GM19035 (cell line): ENCODE measurements around the gene SSU72.
"Not testable (repeated sequence)": the region's sequence is repeated elsewhere in the genome, so short reads cannot be mapped to it uniquely, and the experiment has no call there.

Experiments used
- ATAC-seq: cut with Tn5 transposase; IDR thresholded peaks from one replicate; pipeline ENCODE4 v1.9.1; 2021; ENCODE audit not compliant: unreplicated experiment

Gene SSU72

DNA sequence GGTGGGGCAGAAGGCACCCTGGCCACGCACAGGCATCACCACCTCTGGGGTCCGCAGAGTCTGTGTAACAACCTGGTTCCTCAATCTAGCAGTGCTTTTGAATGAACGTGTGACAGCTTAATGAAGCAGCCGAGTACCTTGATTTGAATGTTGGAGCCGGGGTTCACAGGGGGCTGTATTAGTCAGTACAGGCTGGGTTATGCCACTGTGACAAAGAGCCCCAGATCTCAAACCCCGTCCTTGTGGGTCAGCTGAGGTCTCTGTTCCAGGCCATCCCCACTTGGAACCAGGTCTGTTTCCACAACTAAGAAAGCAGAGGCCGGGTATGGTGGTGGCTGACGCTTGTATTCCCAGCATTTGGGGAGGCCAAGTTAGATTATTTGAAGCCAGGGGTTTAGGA is 44.7 kb downstream of the SSU72 start:
- no peak for ATAC-seq

DNA sequence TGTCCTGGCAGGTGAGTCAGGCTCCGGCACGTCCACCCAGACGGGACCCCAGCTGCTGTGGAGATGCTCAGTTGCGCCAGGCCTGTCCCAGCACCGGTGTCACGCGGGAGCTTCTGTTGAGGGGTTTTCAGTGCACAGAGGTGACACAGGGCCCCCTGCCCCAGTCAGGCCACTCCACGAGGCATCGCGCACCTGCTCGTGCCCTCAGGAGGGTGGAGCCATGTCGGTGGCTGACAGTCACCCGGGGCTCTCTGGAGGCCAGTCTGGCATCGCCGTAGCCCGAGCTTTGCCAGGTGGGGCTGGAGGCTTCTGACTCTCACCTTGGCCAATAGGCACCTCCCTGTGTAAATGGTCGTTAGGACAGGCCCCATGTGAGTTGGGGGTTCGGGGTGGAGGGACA is 45.3 kb downstream of the SSU72 start:
- no peak for ATAC-seq

DNA sequence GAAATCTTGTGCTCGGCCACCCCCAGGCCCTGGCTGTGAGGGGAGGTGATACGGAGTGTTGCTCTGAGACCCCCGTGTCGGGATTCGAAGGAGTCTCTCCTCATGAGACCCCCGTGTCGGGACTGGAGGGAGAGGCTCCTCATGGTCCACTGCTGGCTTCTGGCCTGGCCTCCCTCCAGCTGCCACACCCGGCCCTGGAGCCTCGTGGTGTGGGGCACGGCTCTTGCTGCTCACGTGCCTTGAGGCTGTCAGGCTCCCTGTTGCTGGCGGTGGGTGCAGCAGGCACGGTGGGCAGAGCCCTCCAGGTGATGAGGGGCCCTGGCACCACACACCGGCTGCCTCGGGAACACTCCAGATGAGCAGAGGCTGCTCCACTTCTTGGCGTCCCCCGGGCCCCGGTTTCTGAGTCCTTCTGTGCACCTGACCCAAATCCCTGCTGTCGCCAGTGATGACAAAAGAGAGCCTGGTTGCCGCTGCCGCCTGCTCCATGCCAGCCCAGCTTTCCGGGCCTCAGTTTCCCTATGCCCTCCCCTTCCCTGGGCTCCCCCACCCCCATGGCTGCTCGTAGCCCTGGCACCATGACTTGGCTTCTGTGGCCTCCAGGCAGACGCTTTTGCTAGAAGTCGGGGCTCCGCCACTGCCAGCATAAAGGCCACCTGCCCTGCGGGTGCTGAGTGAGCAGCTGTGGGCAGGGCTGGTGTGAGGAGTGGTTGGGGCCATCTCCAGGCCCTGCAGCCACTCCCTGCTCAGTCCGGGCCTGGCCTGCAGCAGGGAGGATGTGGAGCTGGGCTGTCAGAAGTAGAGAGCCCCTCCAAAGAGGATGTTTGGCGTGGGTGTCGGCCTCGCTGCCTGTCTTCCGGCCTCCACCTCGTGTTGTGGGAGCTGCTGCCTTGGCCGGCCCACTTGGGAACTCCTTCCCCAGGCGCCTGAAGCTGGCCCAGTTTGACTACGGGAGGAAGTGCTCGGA is 46.1 kb downstream of the SSU72 start:
- no peak for ATAC-seq

DNA sequence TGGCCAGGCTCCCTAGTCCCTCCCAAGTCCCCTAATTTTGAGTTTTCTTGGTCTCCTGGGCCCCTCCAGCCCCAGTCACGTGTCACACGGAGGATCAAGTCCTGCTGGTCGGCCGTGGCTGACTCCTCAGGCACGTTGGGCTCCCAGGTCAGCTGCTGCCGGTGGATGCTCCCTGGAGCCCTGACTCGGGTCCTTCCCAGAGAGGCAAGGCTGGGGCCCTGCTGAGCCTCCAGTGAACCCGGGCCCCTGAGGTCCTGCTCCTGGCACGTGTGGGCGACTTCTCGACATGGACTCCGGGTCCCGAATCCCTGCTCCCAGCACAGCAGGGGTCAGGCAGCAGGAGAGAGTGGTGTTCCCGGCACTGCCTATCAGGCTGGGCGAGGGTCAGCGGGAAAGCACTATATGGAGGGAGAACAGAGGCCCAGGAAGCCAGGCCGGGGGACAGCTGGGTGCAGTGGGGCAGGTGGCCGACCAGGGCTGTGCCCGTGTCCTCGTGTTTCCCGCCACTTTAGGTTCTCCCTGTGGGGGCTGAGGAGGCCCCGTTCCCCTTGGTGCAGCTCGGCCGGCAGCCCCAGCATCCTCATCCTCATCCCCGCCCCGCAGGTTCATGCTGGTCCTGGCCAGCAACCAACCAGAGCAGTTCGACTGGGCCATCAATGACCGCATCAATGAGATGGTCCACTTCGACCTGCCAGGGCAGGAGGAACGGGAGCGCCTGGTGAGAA is 47.4 kb downstream of the SSU72 start:
- ATAC-seq: no peak

DNA sequence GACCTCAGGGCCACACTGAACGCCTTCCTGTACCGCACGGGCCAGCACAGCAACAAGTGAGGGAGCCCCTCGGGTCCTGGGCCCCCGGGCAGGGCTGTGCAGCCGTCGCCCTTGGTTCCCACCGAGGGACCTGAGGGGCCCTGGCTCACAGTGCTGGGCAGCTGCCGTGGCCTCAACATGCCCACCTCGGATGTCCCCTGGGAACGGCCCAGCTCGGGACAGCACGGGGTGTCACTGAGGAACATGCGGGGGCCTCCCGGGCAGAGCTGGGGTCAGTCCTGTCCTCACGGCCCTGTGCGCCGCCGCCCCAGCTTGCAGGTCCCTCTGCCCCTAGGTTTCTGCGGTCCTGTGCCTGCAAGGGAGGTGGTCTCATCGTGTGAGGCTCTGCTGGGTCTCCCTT is 48.2 kb downstream of the SSU72 start:
- ATAC-seq: not testable (repeated sequence)

DNA sequence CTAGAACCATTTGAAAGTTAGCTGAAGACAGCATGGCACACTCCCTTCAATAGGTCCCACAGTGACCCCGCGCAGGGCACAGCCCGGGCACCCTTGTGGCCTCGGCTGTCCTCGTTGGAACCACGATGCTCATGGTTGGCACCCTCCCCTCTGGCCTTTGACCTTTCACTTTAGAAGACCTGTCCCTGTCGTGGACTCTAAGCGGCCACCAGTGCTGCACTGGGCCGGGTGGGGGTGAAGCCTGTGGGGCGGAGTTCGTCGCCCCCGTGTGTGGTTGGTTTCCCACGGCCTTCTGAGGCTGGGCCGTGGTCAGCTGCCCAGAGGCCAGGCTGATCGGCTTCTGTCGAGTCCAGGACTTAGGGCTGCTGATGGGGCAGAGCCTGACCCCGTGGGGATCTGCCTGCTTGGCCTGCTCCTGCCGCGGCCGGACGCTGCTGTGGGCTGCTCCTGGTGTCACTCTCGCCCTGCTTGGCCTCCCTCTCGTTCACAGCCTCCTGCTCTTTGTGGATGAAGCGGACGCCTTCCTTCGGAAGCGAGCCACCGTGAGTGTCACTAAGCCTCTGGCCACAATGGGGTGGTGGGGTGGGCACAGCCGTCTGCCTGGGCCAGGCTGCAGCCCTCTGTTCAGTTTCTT is 49.8 kb downstream of the SSU72 start:
- ATAC-seq: not testable (repeated sequence)

- ATAC-seq: not testable (repeated sequence)
Observed at GRCh38 chr1:1523651-1524050, 51.0 kb downstream of the SSU72 start.

- not testable (repeated sequence) for ATAC-seq
Observed at GRCh38 chr1:1523226-1523625, 51.4 kb downstream of the SSU72 start.

GRCh38 chr1:1522536-1522935 is 52.1 kb downstream of the SSU72 start:
- ATAC-seq: not testable (repeated sequence)

DNA sequence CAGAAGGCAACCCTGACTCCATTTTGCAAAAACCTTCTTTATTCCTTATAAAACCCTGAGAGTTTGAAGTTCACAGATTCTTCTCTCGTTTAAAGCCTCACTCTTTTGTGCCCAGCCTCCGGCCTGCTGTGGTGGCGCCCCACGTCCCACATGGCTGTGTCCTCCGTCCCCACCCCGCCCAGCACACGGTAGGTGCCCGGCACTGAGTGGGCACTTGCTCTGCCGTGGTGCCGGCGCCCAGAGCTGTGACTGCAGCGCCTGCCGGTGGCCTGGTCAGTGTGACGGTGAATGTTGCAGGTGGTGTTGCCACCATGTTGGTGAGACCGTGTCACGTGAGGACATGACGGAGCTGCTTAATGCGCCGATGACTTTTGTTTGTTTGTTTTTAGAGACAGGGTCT is 53.3 kb downstream of the SSU72 start:
- ATAC-seq: no peak

- ATAC-seq: not testable (repeated sequence)
Observed at GRCh38 chr1:1519805-1520505, 54.7 kb downstream of the SSU72 start.

GRCh38 chr1:1518621-1519007 is 56.0 kb downstream of the SSU72 start:
- ATAC-seq: not testable (repeated sequence)

GRCh38 chr1:1517973-1518620 is 56.6 kb downstream of the SSU72 start:
- ATAC-seq: no peak

DNA sequence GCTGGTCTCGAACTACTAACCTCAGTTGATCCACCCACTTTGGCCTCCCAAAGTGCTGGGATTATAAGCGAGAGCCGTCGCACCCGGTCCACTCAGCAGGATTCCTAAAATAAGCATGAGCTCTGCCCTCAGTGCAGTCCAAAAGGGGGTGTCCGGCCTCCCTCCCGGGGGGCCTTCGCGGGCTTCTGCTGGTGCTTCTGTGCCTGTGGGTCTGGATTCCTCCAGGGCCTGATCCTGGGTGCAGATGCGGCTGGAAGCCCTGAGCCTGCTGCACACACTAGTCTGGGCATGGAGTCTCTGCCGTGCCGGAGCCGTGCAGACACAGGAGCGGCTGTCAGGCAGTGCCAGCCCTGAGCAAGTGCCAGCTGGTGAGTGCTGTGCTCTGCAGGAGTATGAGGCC is 57.7 kb downstream of the SSU72 start:
- ATAC-seq: not testable (repeated sequence)

- ATAC-seq: not testable (repeated sequence)
Observed at GRCh38 chr1:1514376-1514775, 60.3 kb downstream of the SSU72 start.

DNA sequence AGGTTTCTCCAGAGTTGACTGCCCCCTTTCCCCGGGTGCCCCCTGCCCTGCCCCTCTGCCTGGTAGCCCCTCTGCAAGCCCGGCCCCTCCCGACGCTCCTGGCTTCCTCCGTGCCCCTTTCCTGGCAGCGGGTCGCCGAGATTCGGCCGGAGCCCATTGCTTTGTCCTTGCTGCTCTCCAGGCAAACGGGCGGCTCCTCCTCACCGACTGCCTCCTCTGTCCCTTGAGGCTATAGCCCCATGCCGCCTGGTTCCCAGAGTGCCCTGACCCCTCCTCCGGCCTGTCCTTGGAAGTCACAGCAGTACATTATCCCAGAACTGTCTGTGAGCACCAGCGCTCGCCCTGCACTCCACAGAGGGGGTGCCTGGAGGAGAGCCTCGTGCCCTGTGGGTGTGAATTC is 61.0 kb downstream of the SSU72 start:
- not testable (repeated sequence) for ATAC-seq

- peak; percentile 14 for ATAC-seq
Observed at GRCh38 chr1:1512425-1512824, 62.2 kb downstream of the SSU72 start.

GRCh38 chr1:1511533-1512285 is 63.0 kb downstream of the SSU72 start, which contains the start of gene ATAD3A:
TSS of gene ATAD3A (plus strand) at chr1:1512162. CDS start at chr1:1512269, 107 bp downstream.
- ATAC-seq: peak; percentile 88

DNA sequence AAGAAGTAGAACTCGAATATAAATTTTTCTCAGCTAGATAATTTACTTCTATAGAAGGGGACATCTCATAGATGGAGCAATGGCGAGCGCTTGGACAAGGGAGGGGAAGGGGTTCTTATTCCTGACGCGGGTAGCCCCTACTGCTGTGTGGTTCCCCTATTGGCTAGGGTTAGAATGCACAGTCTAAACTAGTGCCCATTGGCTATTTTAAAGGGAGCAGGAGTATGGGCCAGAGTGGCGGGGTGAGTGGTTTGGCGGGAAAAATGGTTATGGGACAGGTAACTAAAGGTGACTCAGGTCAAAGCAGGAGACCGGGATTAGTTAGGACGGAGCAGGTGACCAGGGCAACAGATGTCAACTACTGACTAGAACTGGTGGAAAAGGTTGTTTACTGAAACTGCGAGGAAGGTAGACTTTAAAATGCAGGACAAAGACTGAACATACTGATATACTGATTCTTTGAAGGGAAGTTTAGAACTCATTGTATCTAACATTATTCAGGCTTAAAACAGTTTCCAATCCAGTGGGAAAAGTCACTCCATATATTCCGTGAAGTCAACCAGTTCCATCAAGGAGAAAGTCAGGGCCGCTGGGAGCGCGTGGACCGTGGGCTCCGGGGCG is 63.6 kb downstream of the SSU72 start:
- ATAC-seq: no peak
